ENCODE measurements around the gene SPATA31E1. TPM values are rescaled to one million over a fixed set of nuclear protein-coding genes. Genes with fewer than 3 reads are reported as not detected.
"Not testable (repeated sequence)": the region's sequence is repeated elsewhere in the genome, so short reads cannot be mapped to it uniquely, and the experiment has no call there.

Gene SPATA31E1
- total and polyA plus RNA-seq, 12 donors: not detected

DNA sequence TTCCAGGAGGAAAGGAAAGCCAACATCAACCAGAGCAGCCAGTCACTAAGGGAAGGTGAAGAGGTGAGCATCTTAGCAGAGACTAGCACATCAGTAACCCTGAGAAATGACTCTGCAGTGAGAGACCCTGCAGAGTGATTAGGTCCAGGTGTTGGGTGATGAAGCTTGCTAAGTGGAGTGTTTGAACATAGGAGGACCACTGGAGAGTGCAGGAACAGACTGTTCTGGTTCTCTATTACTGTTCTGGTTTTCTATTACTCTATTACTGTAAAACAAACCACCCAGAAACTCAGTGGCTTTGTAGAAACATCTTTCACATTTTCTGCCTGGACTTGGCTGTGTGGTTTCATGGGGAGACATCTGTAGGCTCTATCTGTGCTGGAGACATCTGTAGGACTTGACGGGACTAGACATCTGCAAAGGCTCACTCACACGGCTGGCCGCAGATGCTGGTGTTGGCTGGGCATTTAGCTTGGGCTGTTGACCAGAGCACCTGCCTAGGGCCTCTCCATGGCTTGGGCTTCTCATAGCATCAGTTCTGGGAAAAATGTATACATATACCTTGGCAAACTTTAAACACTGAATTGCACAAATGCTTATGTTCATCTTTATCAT lies 33.4 kb upstream of the SPATA31E1 start:
- Histone ChIP-seq H3K4me1 (replicated peaks in 1 of 2) (no peaks in the 10 kb centered on the region), H3K9me3 (replicated peaks in 1 of 3) (no peaks in the 10 kb centered on the region), H3K27ac (no peak overlapping the region), H3K27me3 (no peaks in the 10 kb centered on the region), H3K36me3 (replicated peaks in 1 of 2) (no peaks in the 10 kb centered on the region), H3K4me3 (no peak overlapping the region)
- intact Hi-C loops (cut with DNase I): no loop called here
- 78 to 91% (median 83%) methylated on average over 1 to 3 of the region's 3 CpGs for WGBS, 4 donors
- no peak for DNase-seq
- no peak for TF ChIP-seq POLR2A (IDR thresholded peaks at IDR 0.05)
- TF ChIP-seq, protein P1, sequence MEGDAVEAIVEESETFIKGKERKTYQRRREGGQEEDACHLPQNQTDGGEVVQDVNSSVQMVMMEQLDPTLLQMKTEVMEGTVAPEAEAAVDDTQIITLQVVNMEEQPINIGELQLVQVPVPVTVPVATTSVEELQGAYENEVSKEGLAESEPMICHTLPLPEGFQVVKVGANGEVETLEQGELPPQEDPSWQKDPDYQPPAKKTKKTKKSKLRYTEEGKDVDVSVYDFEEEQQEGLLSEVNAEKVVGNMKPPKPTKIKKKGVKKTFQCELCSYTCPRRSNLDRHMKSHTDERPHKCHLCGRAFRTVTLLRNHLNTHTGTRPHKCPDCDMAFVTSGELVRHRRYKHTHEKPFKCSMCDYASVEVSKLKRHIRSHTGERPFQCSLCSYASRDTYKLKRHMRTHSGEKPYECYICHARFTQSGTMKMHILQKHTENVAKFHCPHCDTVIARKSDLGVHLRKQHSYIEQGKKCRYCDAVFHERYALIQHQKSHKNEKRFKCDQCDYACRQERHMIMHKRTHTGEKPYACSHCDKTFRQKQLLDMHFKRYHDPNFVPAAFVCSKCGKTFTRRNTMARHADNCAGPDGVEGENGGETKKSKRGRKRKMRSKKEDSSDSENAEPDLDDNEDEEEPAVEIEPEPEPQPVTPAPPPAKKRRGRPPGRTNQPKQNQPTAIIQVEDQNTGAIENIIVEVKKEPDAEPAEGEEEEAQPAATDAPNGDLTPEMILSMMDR (IDR thresholded peaks at IDR 0.05): no peak

- intact Hi-C loops (cut with DNase I): no loop called here
- 44 to 73% (median 66%) methylated on average over 4 of the region's 4 CpGs for WGBS, 4 donors
- no peaks in the 10 kb centered on the region for H3K36me3 ChIP-seq (replicated peaks in 1 of 2)
- TF ChIP-seq, protein P1 (IDR thresholded peaks at IDR 0.05): no peak
- TF ChIP-seq POLR2A (IDR thresholded peaks at IDR 0.05): no peak
- DNase-seq: no peak
- H3K27me3 ChIP-seq: no peaks in the 10 kb centered on the region
- H3K4me3 ChIP-seq: no peak overlapping the region
- H3K27ac ChIP-seq: no peak overlapping the region
- no peaks in the 10 kb centered on the region for H3K9me3 ChIP-seq (replicated peaks in 1 of 3)
- H3K4me1 ChIP-seq (replicated peaks in 1 of 2): no peaks in the 10 kb centered on the region
Observed at GRCh38 chr9:87850391-87850790, 32.3 kb upstream of the SPATA31E1 start.

DNA sequence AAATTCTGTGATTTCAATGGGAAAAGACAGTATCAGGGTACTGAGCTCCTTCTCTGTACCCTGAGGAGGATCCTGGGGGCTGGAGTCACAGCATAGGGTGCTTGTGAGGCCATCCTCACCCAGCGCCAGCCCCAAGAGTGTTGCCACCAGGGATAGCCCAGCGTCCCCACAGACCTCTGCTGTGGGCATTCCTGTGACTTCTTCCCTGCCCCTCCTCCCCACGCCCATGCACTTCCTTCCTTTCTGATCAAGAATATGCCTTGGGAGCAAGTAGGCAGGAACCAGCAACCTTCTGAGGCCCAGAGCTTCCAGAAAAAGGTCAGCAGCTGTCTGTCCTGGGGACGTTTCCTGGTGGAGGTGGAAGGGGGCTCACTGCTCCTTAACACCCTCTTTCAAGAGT lies 31.5 kb upstream of the SPATA31E1 start:
- H3K9me3 ChIP-seq (replicated peaks in 1 of 3); H3K4me3 ChIP-seq; H3K36me3 ChIP-seq (replicated peaks in 1 of 2); H3K27me3 ChIP-seq; H3K27ac ChIP-seq; intact Hi-C loops (cut with DNase I); H3K4me1 ChIP-seq (replicated peaks in 1 of 2); DNase-seq: not testable (repeated sequence)
- WGBS, 4 donors: 72 to 78% (median 75%) methylated on average over 2 to 4 of the region's 4 CpGs

DNA sequence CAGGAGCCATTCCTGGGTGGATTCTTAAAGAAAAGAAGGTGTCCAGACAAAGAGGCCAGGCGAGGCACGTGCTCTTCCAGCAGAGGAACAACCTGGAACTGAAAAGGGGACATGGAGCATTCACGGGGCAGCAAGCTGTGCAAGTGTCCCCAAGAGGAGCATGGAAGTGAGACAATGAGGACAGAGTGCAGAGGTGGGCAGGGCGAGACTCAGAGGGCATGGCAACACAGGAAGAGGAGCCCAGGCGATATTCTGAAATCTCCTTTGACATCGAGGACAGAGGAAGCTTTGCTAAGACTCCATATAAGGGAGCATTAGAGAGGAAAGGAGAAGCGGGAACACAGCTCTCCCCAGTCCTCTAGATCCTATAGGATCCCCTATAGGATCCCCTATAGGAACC lies 29.4 kb upstream of the SPATA31E1 start:
- no peaks in the 10 kb centered on the region for H3K9me3 ChIP-seq (replicated peaks in 1 of 3)
- no peak overlapping the region for H3K27ac ChIP-seq
- no peak for DNase-seq
- no peaks in the 10 kb centered on the region for H3K36me3 ChIP-seq (replicated peaks in 1 of 2)
- no peak for TF ChIP-seq POLR2A (IDR thresholded peaks at IDR 0.05)
- TF ChIP-seq, protein P1 (IDR thresholded peaks at IDR 0.05): no peak
- WGBS, 4 donors: 81 to 91% (median 84%) methylated on average over 7 of the region's 7 CpGs
- intact Hi-C loops (cut with DNase I): no loop called here
- no peaks in the 10 kb centered on the region for H3K27me3 ChIP-seq
- H3K4me1 ChIP-seq (replicated peaks in 1 of 2): no peaks in the 10 kb centered on the region
- no peak overlapping the region for H3K4me3 ChIP-seq

GRCh38 chr9:87853876-87854579 lies 28.6 kb upstream of the SPATA31E1 start:
- intact Hi-C loops (cut with DNase I): no loop called here

More at GRCh38 chr9:87853876-87854579, 28.6 kb upstream of the SPATA31E1 start:
- no peak overlapping the region for H3K4me3 ChIP-seq
- no peak overlapping the region for H3K27ac ChIP-seq
- TF ChIP-seq POLR2A (IDR thresholded peaks at IDR 0.05): no peak
- TF ChIP-seq, protein P1 (IDR thresholded peaks at IDR 0.05): no peak
- H3K36me3 ChIP-seq (replicated peaks in 1 of 2): no peaks in the 10 kb centered on the region
- no peaks in the 10 kb centered on the region for H3K4me1 ChIP-seq (replicated peaks in 1 of 2)
- DNase-seq: no peak
- no peaks in the 10 kb centered on the region for H3K27me3 ChIP-seq
- no peaks in the 10 kb centered on the region for H3K9me3 ChIP-seq (replicated peaks in 1 of 3)
- 84 to 88% (median 87%) methylated on average over 3 of the region's 3 CpGs for WGBS, 4 donors

All from adrenal gland (tissue), 12 donors.